ENCODE measurements around the gene SPA17. TPM values are rescaled to one million over a fixed set of nuclear protein-coding genes. Genes with fewer than 3 reads are reported as not detected.

The SPA17 gene
- polyA plus RNA-seq, 3 donors, result 0.75 to 6.7 (median 4.2) TPM

DNA sequence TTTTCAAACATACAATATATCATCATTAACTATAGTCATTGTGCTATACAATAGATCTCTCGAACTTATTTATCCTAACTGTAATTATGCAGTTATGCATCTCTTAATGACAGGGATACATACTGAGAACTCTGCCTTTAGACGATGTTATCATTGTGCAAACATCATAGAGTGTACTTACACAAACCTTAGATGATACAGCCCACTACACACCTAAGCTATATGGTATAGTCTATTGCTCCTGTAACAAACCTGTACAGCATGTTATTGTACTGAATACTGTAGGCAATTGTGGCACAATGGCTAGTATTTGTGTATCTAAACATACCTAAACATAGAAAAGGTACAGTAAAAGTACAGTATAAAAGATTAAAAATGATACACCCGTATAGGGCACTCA, 38.7 kb downstream of the SPA17 start:
- Histone ChIP-seq H2AFZ (ENCODE audit: insufficient read depth, low read depth, low read length, poor library complexity, severe bottlenecking) (no peak overlapping the region), H3K9ac (ENCODE audit: insufficient read depth, low read length, poor library complexity, severe bottlenecking) (no peak overlapping the region), H3K79me2 (ENCODE audit: insufficient read depth, low read length) (no peaks in the 10 kb centered on the region), H3K4me1 (ENCODE audit: control insufficient read depth in 1 of 2, insufficient read depth in 2 of 2, low read length in 2 of 2) (peaks cover 0 to under 1% of the 10 kb centered on the region in 2 donors), H3K4me3 (replicated peaks in 1 of 3; ENCODE audit: low read depth in 2 of 3, low read length in 3 of 3) (no peak overlapping the region), H3K9me3 (replicated peaks in 1 of 2; ENCODE audit: control insufficient read depth in 1 of 2, insufficient read depth in 1 of 2, low read length in 2 of 2) (peaks cover 0 to 4% of the 10 kb centered on the region in 2 donors), H3K27ac (ENCODE audit: low read depth in 1 of 2, low read length in 2 of 2) (no peak overlapping the region), H3K4me2 (replicated peaks; ENCODE audit: extremely low read depth, low read length, poor library complexity, severe bottlenecking) (no peak overlapping the region), H4K20me1 (ENCODE audit: insufficient read depth, low read length) (no peaks in the 10 kb centered on the region), H3K36me3 (replicated peaks in 1 of 2; ENCODE audit: control insufficient read depth in 1 of 2, insufficient read depth in 2 of 2, low read length in 2 of 2) (no peaks in the 10 kb centered on the region), H3K27me3 (ENCODE audit: control insufficient read depth in 2 of 2, insufficient read depth in 2 of 2, low read length in 2 of 2) (peaks cover 10 to 16% of the 10 kb centered on the region in 2 donors)
- WGBS (ENCODE audit: insufficient coverage), result no CpG with 5 or more reads among the region's 3 CpGs
- intact Hi-C loops (cut with micrococcal nuclease), result no loop called here
- Mint-ChIP-seq H3K9me3 (peaks cover 0 to 10% (median 6%) of the 10 kb centered on the region in 7 donors), H3K36me3 (peaks cover 0 to 2% of the 10 kb centered on the region in 2 donors), H3K27me3 (ENCODE audit: low read depth in 3 of 3) (peaks cover 8 to 14% (median 13%) of the 10 kb centered on the region in 3 donors), H3K4me1 (peaks cover 3% of the 10 kb centered on the region), H3K4me3 (no peak overlapping the region), H3K27ac (no peak overlapping the region)
- no peak for DNase-seq
- no peak for TF ChIP-seq CTCF (IDR thresholded peaks at IDR 0.05)

GRCh38 chr11:124716591-124716990, 42.9 kb downstream of the SPA17 start:
- Mint-ChIP-seq H3K9me3 (peaks cover 0 to 16% (median 5%) of the 10 kb centered on the region in 7 donors), H3K27me3 (ENCODE audit: low read depth in 3 of 3) (peaks cover 37 to 40% (median 39%) of the 10 kb centered on the region in 3 donors)
- H3K9ac ChIP-seq (ENCODE audit: insufficient read depth, low read length, poor library complexity, severe bottlenecking), result no peak overlapping the region

More at GRCh38 chr11:124716591-124716990, 42.9 kb downstream of the SPA17 start:
- H3K4me3 Mint-ChIP-seq, result peak overlapping the region in 1 of 2 donors; percentile 51
- H3K36me3 Mint-ChIP-seq, result peaks cover 6 to 8% of the 10 kb centered on the region in 2 donors
- Histone ChIP-seq H4K20me1 (ENCODE audit: insufficient read depth, low read length) (no peaks in the 10 kb centered on the region), H3K27ac (ENCODE audit: low read depth in 1 of 2, low read length in 2 of 2) (no peak overlapping the region), H3K27me3 (ENCODE audit: control insufficient read depth in 2 of 2, insufficient read depth in 2 of 2, low read length in 2 of 2) (peaks cover 33 to 39% of the 10 kb centered on the region in 2 donors), H3K4me3 (replicated peaks in 1 of 3; ENCODE audit: low read depth in 2 of 3, low read length in 3 of 3) (no peak overlapping the region), H3K4me2 (replicated peaks; ENCODE audit: extremely low read depth, low read length, poor library complexity, severe bottlenecking) (no peak overlapping the region), H3K4me1 (ENCODE audit: control insufficient read depth in 1 of 2, insufficient read depth in 2 of 2, low read length in 2 of 2) (peaks cover 21 to 23% of the 10 kb centered on the region in 2 donors), H2AFZ (ENCODE audit: insufficient read depth, low read depth, low read length, poor library complexity, severe bottlenecking) (no peak overlapping the region), H3K79me2 (ENCODE audit: insufficient read depth, low read length) (no peaks in the 10 kb centered on the region), H3K36me3 (replicated peaks in 1 of 2; ENCODE audit: control insufficient read depth in 1 of 2, insufficient read depth in 2 of 2, low read length in 2 of 2) (no peaks in the 10 kb centered on the region), H3K9me3 (replicated peaks in 1 of 2; ENCODE audit: control insufficient read depth in 1 of 2, insufficient read depth in 1 of 2, low read length in 2 of 2) (peaks cover 0 to 9% of the 10 kb centered on the region in 2 donors)
- no peak overlapping the region for H3K27ac Mint-ChIP-seq
- intact Hi-C loops (cut with micrococcal nuclease), result no loop called here
- peaks cover 24% of the 10 kb centered on the region for H3K4me1 Mint-ChIP-seq
- WGBS (ENCODE audit: insufficient coverage), result 0% methylated on average over 1 of the region's 3 CpGs
- DNase-seq, result no peak
- TF ChIP-seq CTCF (IDR thresholded peaks at IDR 0.05), result no peak

Data from CD14-positive monocyte (primary cell).